ENCODE measurements around the gene NUP210L. TPM values are rescaled to one million over a fixed set of nuclear protein-coding genes. Genes with fewer than 3 reads are reported as not detected.

NUP210L gene
- total RNA-seq (under 1 TPM in 3 of 9 donors, not detected in 6; 0.04 to 0.31 (median 0.05) TPM), polyA plus RNA-seq (not detected)
- long read RNA-seq, donor 1 = 0 reads
- long read RNA-seq, donor 2 = 0 reads
- long read RNA-seq, donor 3 = 0 reads

DNA sequence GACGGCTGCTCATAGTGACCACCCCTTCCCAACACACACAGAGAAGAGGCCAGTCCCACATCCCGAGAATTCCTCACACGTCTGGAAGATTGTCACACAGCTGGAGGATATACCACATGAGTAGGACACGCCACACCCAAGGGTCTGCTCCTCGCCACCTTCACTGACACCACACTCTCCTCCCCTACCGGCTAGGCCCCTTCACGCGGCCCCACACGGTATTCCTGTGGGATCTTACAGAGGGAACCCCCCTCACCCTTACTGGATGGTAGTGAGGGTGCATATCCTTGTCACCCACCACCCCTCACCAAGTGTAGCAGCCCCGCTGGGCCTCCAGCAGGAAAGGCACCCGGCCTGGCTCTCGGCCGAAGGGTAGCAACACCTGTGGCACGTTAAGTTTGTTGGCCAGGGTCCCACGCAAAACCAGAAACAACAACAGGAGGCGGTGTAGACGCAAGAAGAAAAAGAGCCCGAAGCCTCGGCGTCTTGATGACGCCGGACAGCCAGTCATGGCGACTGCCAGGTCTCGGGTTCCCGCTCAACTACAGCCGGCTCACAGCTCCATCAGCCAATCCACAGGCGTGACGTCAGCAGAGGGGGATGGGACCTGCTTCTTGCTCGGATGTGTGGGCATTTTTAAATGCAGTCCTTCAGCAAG lies at the start of gene NUP210L:
Gene NUP210L, minus strand, starts transcription at position 540 of the 658 bp plus-strand sequence.
- peak within 1 kb of the TSS in 3 of 12 donors; percentile 7 to 52 (median 19) for H3K4me3 ChIP-seq
- peaks cover 0 to 1% (median 0%) of the 10 kb centered on the region in 12 donors for H3K9me3 ChIP-seq
- H3K27ac ChIP-seq = peak within 1 kb of the TSS in 10 of 12 donors; percentile 1 to 80 (median 64)
- TF ChIP-seq POLR2A (IDR thresholded peaks at IDR 0.05) (no peak), CTCF (IDR thresholded peaks at IDR 0.05) (no peak)
- DNase-seq (peak; percentile 46 to 68 (median 65)), ATAC-seq (peak; percentile 13 to 94 (median 60))
- intact Hi-C loops (cut with DNase I) = no loop called here
- H3K4me1 ChIP-seq = peaks cover 0 to 62% (median 15%) of the 10 kb centered on the region in 12 donors
- no peaks in the 10 kb centered on the region for H3K27me3 ChIP-seq
- WGBS, 4 donors = 69 to 82% (median 76%) methylated on average over 29 of the region's 29 CpGs
- H3K36me3 ChIP-seq = peaks cover 0 to 51% (median 31%) of the 10 kb centered on the region in 9 donors

DNA sequence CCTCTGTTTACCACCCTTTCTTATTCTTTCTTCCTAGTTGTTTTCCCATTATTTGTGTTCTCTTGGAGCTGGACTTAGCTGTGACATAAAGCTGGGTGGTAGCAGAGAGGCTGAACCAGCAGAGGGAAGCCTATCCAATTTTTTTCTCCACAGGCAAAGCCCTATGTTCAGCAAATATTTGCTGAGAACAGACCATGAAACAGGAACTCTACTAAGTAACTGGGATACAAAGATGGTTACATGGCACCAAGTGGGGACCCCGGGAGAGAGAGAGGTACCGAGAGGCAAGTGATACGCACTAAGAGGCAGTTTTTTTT lies 44.6 kb upstream of the NUP210L start:
- TF ChIP-seq POLR2A (IDR thresholded peaks at IDR 0.05) (no peak), CTCF (IDR thresholded peaks at IDR 0.05) (no peak)
- Histone ChIP-seq H3K27me3 (no peaks in the 10 kb centered on the region), H3K27ac (peak overlapping the region in 1 of 12 donors; percentile 25), H3K4me1 (peaks cover 0 to 5% (median 0%) of the 10 kb centered on the region in 12 donors), H3K36me3 (no peaks in the 10 kb centered on the region), H3K4me3 (no peak overlapping the region), H3K9me3 (no peaks in the 10 kb centered on the region)
- DNase-seq (no peak), ATAC-seq (peak in 2 of 4 donors; percentile 11 to 27)
- intact Hi-C loops (cut with DNase I) = loop anchor here in 8 of 10 donors (2.0 to 10.0 kb wide), 7 partner anchors 68 to 135 kb away; partner anchors contain the start of genes HAX1 (in 5 of the 8), AQP10 (in 1 of the 8) and ATP8B2 (in 1 of the 8)
- WGBS, 4 donors = 91 to 96% (median 92%) methylated on average over 3 of the region's 3 CpGs

GRCh38 chr1:154198756-154199562 lies 44.1 kb upstream of the NUP210L start:
- peak in 1 of 5 donors; percentile 28 for DNase-seq

More at GRCh38 chr1:154198756-154199562, 44.1 kb upstream of the NUP210L start:
- no peaks in the 10 kb centered on the region for H3K36me3 ChIP-seq
- H3K9me3 ChIP-seq = no peaks in the 10 kb centered on the region
- no peaks in the 10 kb centered on the region for H3K27me3 ChIP-seq
- peak; percentile 48 to 79 (median 68) for ATAC-seq
- peak overlapping the region in 1 of 12 donors; percentile 25 for H3K27ac ChIP-seq
- H3K4me1 ChIP-seq = peaks cover 0 to 5% (median 0%) of the 10 kb centered on the region in 12 donors
- TF ChIP-seq POLR2A (IDR thresholded peaks at IDR 0.05) (no peak), CTCF (IDR thresholded peaks at IDR 0.05) (peak; percentile 39 to 64 (median 56))
- WGBS, 4 donors = 6 to 8% (median 7%) methylated on average over 5 of the region's 5 CpGs
- intact Hi-C loops (cut with DNase I) = loop anchor here in 9 of 10 donors (1.0 to 10.0 kb wide), 8 partner anchors 68 to 136 kb away; partner anchors contain the start of genes HAX1 (in 6 of the 9), AQP10 (in 1 of the 9) and ATP8B2 (in 1 of the 9)
- no peak overlapping the region for H3K4me3 ChIP-seq

Data from heart left ventricle (tissue), 16 donors.